Upper lobe of left lung (tissue), 6 donors: ENCODE data around the gene GRIK4. TPM values are rescaled to one million over a fixed set of nuclear protein-coding genes. Genes with fewer than 3 reads are reported as not detected.

ENCODE experiments used
- ATAC-seq, 2 donors: fragments of 200-7000 bp; cut with Tn5 transposase; one replicate each; pipeline ENCODE4 v1.9.1; 2022; ENCODE audit warnings: mild to moderate bottlenecking in 2 of 2, moderate library complexity in 2 of 2; ENCODE audit not compliant: low FRiP score in 2 of 2
- DNase-seq, 2 donors: peaks; one replicate each; pipeline ENCODE4 v3.0.0-alpha.2; 2019 to 2020
- H3K27ac ChIP-seq, 4 donors: fragments of 200-600 bp; sonication (generic); one replicate each; pipeline ENCODE4 v1.5.1; 2016 to 2019
- H3K27me3 ChIP-seq, 4 donors: fragments of 200-600 bp; sonication (generic); one replicate each; pipeline ENCODE4 v1.5.1; 2017 to 2019
- H3K36me3 ChIP-seq, 4 donors: fragments of 200-600 bp; sonication (generic); one replicate each; pipeline ENCODE4 v1.5.1; 2016 to 2019
- H3K4me1 ChIP-seq, 4 donors: fragments of 200-600 bp; sonication (generic); one replicate each; pipeline ENCODE4 v1.5.1; 2018 to 2019
- H3K4me3 ChIP-seq, 4 donors: fragments of 200-600 bp; sonication (generic); one replicate each; pipeline ENCODE4 v1.5.1; 2017 to 2019; ENCODE audit warnings: mild to moderate bottlenecking in 2 of 4, moderate library complexity in 1 of 4
- H3K9me3 ChIP-seq, 4 donors: fragments of 200-600 bp; sonication (generic); one replicate each; pipeline ENCODE4 v1.5.1; 2018 to 2019
- CTCF ChIP-seq, 6 experiments: fragments of 450-650 bp in 4 of 6; fragments of 200-600 bp in 2 of 6; sonication (generic) in 2 of 6; IDR thresholded peaks; one replicate each; pipeline ENCODE4 v1.5.1; 2016 to 2019; ENCODE audit warnings: antibody characterized with exemption in 6 of 6
- EP300 ChIP-seq, 4 donors: sonication (generic); formaldehyde crosslinking; IDR thresholded peaks; one replicate each; pipeline ENCODE4 v1.5.1; 2017; ENCODE audit warnings: antibody characterized with exemption in 4 of 4, control low read depth in 2 of 4
- POLR2A ChIP-seq, 4 donors: fragments of 450-650 bp; IDR thresholded peaks; one replicate each; pipeline ENCODE4 v1.5.1; 2016 to 2017; ENCODE audit warnings: antibody characterized with exemption in 4 of 4, mild to moderate bottlenecking in 2 of 4
- POLR2AphosphoS5 ChIP-seq, 2 donors: sonication (generic); formaldehyde crosslinking; IDR thresholded peaks; one replicate each; pipeline ENCODE4 v1.5.1; 2017; ENCODE audit warnings: antibody characterized with exemption in 2 of 2
- WGBS, 2 donors: methylation state at CpG; one replicate each; pipeline ENCODE4 v1.1.5; 2017 to 2018; 5-methylcytosine and 5-hydroxymethylcytosine counted together
- total RNA-seq, 6 donors: library from RNA; depleted of rRNA in 4 of 6; stranded (reverse); fragments of >200 nt in 4 of 6; gene quantifications; one replicate each; pipeline versions ENCODE4 v1.1.0 to v1.2.1, GENCODE V29; 2016 to 2021
- donor health status: DM: no; HTN: no; CAD: no; lungs with moderate emphysema.
- donor health status: DM: no; HTN: yes; CAD: no; lungs with severe emphysema.

GRIK4 gene
- total RNA-seq, 6 donors from 2014 or later, result 0.30 to 8.4 (median 0.78) TPM

DNA sequence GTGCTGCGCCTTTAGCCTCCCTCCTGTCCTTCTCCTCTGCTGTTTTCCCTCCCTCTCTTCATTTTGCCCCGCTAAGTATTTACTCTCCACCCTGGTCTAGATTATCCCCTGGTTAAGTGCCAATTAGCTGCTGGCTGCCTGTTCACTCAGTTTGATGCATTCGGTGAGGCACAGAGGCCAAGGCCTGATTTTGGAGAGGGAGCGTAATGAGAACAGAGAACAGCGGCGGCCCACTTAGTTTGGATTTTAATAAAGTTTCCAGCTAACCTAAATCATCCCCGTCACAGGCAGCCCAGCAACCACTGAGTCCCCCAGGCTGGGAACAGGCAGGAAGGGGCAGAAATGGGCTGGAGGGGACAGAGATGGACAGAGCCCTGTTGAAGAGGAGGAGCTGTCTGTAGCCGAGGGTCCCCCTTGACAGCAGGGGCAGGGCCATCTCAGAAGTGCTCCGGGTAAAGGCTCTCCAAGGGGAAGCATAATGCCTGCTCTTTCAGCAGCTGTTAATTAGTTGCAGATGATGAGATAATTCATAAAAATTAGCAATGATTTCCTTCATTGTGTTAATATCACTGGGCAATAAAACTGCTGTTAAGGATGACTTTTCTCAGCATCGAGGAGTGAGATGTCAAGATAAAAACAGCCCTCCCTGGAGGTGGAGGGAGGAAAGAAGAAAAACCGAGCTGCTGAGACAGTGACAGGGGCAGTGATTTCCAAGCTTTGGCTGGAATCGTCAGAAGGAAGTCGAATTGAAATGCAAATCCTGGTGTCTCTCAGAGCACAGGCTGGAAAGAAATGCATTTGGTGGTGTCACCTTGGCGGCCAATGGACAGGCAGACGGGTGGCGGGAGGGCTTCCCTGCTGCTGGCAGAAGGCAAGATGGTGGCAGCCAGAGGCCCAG, 170.1 kb downstream of the GRIK4 start:
- no peaks in the 10 kb centered on the region for H3K36me3 ChIP-seq
- no peak overlapping the region for H3K4me3 ChIP-seq
- H3K9me3 ChIP-seq, result no peaks in the 10 kb centered on the region
- no peaks in the 10 kb centered on the region for H3K4me1 ChIP-seq
- DNase-seq (no peak), ATAC-seq (no peak)
- TF ChIP-seq EP300 (IDR thresholded peaks at IDR 0.05) (no peak), POLR2A (IDR thresholded peaks at IDR 0.05) (no peak), CTCF (IDR thresholded peaks at IDR 0.05) (no peak), POLR2AphosphoS5 (IDR thresholded peaks at IDR 0.05) (no peak)
- H3K27ac ChIP-seq, result no peak overlapping the region
- WGBS, 2 donors, result 66 to 68% methylated on average over 16 of the region's 16 CpGs
- no peaks in the 10 kb centered on the region for H3K27me3 ChIP-seq

DNA sequence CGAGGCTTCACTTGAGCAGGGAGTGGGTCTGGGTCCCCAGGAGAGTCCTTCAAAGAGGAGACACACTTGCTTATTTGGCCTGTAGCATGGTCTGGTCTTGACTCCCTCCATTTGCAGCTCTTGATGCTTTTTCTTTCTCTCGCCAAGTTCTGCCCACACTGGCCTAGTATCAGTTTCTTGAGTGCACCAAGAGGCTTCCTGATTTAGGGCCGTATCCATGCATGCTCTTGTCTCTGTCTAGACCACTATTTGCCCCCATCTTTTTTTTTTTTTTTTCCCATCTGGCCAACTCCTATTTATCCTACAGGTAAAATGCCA, 170.7 kb downstream of the GRIK4 start:
- no peaks in the 10 kb centered on the region for H3K9me3 ChIP-seq
- H3K27ac ChIP-seq, result no peak overlapping the region
- DNase-seq, result no peak
- H3K4me3 ChIP-seq, result no peak overlapping the region
- no peak for ATAC-seq
- H3K27me3 ChIP-seq, result no peaks in the 10 kb centered on the region
- H3K36me3 ChIP-seq, result no peaks in the 10 kb centered on the region
- TF ChIP-seq CTCF (IDR thresholded peaks at IDR 0.05), result no peak
- no peak for TF ChIP-seq POLR2AphosphoS5 (IDR thresholded peaks at IDR 0.05)
- no peak for TF ChIP-seq POLR2A (IDR thresholded peaks at IDR 0.05)
- TF ChIP-seq EP300 (IDR thresholded peaks at IDR 0.05), result no peak
- H3K4me1 ChIP-seq, result no peaks in the 10 kb centered on the region
- WGBS, 2 donors, result 51 to 55% methylated on average over 3 of the region's 3 CpGs

- no peak overlapping the region for H3K27ac ChIP-seq
- TF ChIP-seq POLR2AphosphoS5 (IDR thresholded peaks at IDR 0.05) (no peak), CTCF (IDR thresholded peaks at IDR 0.05) (no peak), EP300 (IDR thresholded peaks at IDR 0.05) (no peak), POLR2A (IDR thresholded peaks at IDR 0.05) (no peak)
- H3K4me3 ChIP-seq, result no peak overlapping the region
- no peaks in the 10 kb centered on the region for H3K27me3 ChIP-seq
- WGBS, 2 donors, result 89 to 90% methylated on average over 5 of the region's 5 CpGs
- DNase-seq (no peak), ATAC-seq (no peak)
- H3K36me3 ChIP-seq, result no peaks in the 10 kb centered on the region
- no peaks in the 10 kb centered on the region for H3K4me1 ChIP-seq
- H3K9me3 ChIP-seq, result no peaks in the 10 kb centered on the region
Measured at GRCh38 chr11:120682866-120683265, 171.3 kb downstream of the GRIK4 start.

GRCh38 chr11:120686516-120686915, 175.0 kb downstream of the GRIK4 start:
- Histone ChIP-seq H3K27me3 (no peaks in the 10 kb centered on the region), H3K27ac (no peak overlapping the region), H3K36me3 (no peaks in the 10 kb centered on the region), H3K9me3 (no peaks in the 10 kb centered on the region), H3K4me3 (no peak overlapping the region), H3K4me1 (no peaks in the 10 kb centered on the region)
- DNase-seq, result no peak
- 79 to 84% methylated on average over 7 of the region's 7 CpGs for WGBS, 2 donors
- TF ChIP-seq EP300 (IDR thresholded peaks at IDR 0.05) (no peak), POLR2A (IDR thresholded peaks at IDR 0.05) (no peak), POLR2AphosphoS5 (IDR thresholded peaks at IDR 0.05) (no peak), CTCF (IDR thresholded peaks at IDR 0.05) (no peak)
- ATAC-seq, result no peak

DNA sequence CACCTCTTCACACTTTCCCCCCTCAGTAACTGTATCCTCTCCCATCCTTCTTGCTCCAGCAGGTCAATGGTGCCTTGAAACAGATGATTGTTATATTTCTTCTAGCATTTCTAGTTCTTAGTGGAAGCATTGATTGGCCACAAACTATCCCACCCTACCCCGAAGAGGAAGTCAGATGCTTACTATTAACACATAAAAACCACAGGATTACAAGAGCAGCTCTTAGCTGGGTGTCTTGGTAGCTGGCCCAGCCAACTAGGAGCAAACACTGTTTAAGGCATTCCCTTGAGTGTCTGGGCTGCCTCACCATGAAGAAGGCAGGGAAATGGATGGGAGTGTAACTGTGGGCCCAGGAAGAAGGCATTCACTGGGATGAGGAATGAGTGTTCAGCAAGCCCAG, 176.6 kb downstream of the GRIK4 start:
- H3K4me1 ChIP-seq, result no peaks in the 10 kb centered on the region
- TF ChIP-seq EP300 (IDR thresholded peaks at IDR 0.05) (no peak), POLR2AphosphoS5 (IDR thresholded peaks at IDR 0.05) (no peak), CTCF (IDR thresholded peaks at IDR 0.05) (no peak), POLR2A (IDR thresholded peaks at IDR 0.05) (no peak)
- H3K36me3 ChIP-seq, result no peaks in the 10 kb centered on the region
- H3K27ac ChIP-seq, result no peak overlapping the region
- ATAC-seq (no peak), DNase-seq (no peak)
- 42 to 50% methylated on average over 1 of the region's 1 CpG for WGBS, 2 donors
- no peak overlapping the region for H3K4me3 ChIP-seq
- no peaks in the 10 kb centered on the region for H3K27me3 ChIP-seq
- no peaks in the 10 kb centered on the region for H3K9me3 ChIP-seq
